Measurements from ENCODE around the gene MIA.
"Not testable (repeated sequence)": the region's sequence is repeated elsewhere in the genome, so short reads cannot be mapped to it uniquely, and the experiment has no call there.

The MIA gene

DNA sequence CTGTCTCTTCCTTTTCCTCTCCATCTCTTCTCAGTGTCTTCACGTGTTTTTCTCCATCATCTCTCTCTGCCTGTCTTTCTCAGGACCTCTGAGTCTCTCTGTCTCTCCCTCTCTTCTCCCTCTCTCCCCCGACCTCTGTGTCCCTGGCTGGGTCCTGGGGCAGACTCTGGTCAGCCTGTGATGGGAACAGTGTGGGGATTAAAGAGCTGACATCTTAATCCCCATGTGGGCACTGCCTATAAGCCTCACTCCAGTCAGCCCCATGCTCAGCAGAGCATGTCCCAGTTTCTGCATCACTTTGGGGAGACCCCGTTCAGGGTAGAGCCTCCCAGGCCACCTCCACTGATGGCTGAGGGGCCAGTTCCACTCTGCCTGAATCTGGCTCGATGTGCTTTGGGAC is 39.9 kb downstream of the MIA start:
- DNase-seq (ENCODE audit: low read depth, low spot score), result no peak
- no peak overlapping the region for H3K27ac ChIP-seq

DNA sequence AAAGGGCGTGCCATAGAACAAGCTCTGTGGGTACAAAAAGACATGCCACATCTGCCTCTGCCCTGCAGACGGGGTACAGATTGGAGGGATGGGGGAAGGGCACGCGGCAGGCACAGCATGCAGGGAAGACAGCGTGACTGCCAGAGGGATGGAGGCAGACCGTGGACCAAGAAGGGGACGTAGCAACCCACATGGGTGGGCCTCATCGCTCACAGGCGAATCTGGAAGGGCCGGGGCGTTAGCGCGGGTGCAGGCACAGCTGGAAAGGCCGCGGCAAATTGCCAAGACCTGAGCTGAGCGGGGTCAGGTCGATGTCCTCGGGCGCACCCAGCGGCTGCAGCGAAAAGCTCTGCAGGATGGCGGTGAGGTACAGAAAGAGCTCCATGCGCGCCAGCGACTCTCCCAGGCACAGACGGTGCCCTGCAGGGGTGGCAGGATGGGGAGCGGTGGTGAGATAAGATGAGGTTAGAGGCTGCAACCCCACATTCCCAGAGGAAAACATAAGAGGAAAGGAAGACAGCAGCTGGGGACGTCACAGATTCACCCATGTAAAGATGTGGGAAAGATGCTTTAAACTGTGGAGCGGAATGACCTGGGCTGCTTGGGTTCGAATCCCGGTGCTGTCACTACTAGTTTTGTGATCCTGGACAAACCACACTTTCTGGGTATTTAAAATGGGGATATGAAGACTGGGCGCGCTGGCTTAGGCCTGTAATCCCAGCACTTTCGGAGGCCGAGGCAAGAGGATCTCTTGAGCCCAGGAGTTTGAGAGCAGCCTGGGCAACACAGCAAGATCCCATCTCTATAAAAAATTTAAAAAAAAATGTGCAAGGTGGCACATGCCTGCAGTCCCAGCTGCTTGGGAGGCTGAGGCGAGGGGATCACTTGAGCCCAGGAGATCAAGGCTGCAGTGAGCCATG is 43.4 kb downstream of the MIA start:
- not testable (repeated sequence) for DNase-seq (ENCODE audit: low read depth, low spot score); H3K27ac ChIP-seq

DNA sequence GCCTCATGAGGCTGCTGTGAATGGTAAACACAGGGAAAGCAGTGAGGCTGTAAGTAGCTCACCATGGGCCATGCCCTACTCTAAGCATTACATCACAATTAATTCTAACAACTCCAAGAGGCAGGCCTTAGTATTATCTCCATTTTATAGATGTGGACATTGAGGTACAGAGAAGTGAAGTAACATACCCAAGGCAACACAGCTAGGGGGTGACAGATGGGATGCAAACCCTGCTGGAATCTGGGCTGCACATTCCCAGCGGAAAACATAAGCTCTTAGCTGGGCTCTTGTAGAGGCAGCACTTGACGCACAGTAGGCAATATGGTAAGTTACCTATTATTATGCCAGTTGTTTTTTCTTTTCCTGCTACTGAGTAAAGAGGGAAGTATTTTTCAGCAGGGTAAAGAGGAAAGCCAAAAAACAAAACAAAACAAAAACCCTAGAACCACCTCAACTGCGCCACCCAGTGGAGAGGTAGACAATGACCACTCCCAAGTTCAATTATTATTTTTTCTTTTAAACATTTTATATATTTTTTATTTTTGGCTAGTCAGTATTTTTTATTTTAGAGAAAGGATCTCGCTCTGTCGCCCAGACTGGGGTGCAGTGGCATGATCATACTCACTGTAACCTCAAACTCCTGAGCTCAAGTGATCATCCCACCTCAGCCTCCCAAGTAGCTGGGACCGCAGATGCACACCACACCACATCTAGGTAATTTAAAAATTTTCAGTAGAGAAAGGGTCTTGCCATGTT is 44.3 kb downstream of the MIA start:
- not testable (repeated sequence) for H3K27ac ChIP-seq; DNase-seq (ENCODE audit: low read depth, low spot score)

DNA sequence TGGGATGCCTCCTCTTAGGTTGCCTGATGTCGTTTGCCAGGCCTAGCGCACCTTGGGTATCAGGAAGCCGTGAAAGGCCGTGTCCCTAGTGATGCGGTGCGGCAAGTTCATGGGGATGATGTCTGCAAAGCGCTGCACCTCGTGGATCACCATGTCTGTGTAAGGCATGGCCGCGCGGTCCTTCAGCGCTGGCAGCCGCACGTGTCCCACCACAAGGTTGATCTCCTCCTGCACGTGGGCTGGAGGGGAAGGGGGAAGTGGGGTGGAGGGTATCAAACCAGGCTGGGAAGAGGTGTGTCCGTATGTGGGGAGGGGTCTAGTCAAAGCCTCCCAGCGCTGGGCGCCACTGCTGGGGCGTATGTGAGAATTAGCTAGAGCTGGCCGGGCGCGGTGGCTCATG is 46.8 kb downstream of the MIA start:
- H3K27ac ChIP-seq, result no peak overlapping the region
- DNase-seq (ENCODE audit: low read depth, low spot score), result no peak

DNA sequence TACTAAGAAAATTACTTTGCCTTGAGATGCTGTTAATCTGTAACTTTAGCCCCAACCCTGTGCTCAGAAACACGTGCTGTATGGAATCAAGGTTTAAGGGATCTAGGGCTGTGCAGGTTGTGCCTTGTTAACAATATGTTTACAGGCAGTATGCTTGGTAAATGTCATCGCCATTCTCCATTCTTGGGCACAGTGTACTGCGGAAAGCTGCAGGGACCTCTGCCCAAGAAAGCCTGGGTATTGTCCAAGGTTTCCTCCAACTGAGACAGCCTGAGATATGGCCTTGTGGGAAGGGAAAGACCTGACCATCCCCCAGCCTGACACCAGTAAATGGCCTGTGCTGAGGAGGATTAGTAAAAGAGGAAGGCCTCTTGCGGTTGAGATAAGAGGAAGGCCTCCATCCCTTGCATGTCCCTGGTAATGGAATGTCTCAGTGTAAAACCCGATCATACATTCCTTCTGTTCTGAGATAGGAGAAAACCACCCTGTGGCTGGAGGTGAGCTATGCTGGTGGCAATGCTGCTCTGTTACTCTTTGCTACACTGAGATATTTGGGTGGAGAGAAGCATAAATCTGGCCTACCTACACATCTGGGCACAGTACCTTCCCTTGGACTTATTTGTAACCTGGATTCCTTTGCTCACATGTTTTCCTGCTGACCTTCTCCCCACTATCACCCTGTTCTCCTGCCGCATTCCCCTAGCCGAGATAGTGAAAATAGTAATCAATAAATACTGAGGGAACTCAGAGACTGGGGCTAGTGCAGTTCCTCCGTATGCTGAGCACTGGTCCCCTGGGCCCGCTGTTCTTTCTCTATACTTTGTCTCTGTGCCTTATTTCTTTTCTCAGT is 47.6 kb downstream of the MIA start:
- not testable (repeated sequence) for DNase-seq (ENCODE audit: low read depth, low spot score); H3K27ac ChIP-seq

DNA sequence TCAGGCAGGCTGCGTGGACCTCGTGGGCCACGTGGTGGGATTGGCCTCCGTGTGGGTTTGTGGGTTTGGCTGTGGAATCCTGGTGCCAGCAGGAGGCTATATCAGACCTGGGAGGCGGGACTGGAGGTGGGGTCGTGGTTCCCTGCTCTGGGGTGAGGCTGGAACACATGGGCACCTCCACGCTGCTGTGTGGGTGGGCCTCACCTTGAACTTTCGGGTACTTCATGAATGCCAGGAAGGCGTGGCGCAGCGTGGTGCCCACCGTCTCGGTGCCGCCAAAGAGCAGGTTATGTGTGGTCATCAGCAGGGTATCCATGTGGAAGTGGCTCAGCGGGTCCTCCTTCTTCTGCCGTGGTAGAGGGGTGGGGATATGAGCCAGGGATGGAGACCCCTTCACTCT is 49.6 kb downstream of the MIA start:
- H3K27ac ChIP-seq, result not testable (repeated sequence)

DNA sequence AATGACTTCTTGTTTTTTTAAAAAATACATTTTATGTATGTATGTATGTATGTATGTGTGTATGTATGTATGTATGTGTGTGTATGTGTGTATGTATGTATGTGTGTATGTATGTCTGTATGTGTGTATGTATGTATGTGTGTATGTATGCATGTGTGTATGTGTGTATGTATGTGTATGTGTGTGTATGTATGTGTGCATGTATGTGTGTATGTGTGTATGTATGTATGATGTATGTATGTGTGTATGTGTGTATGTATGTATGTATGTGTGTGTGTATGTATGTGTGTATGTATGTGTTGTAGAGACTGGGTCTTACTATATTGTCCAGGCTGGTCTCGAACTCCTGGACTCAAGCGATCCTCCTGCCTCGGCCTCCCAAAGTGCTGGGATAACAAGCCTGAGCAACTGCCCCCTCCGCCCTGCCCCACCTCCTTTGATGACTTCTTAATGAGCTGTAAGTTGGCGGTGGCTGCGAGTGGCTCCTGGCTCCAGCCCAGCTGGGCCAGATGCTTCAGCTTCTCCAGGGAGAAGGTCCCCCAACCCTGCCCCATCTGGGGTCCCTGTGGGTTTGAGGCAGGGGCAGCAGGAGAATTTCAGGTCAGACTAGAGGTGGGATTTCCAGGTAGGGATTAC is 50.3 kb downstream of the MIA start:
- H3K27ac ChIP-seq; DNase-seq (ENCODE audit: low read depth, low spot score): not testable (repeated sequence)

More for the DNA sequence above, 49.6 kb downstream of the MIA start:
- DNase-seq (ENCODE audit: low read depth, low spot score), result not testable (repeated sequence)

DNA sequence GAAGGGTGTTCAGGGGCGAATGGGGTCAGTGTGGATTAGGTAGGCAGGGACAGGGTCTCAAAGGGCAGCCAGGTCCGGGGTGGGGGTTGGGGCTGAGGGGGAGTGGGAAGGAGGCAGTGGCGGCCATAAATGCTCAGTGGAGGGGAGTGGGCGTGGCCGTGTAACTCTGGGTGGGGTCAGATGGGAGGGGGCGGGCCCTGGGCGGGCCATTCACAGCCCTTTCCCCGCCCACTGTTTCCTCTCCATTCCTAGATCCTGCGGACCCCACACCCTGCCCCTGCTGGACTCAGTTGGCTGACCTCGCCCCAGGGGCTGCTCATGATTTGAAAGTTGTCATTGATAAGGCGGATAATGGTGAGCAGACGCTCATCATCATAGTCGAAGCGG is 51.0 kb downstream of the MIA start:
- H3K27ac ChIP-seq, result not testable (repeated sequence)

DNA sequence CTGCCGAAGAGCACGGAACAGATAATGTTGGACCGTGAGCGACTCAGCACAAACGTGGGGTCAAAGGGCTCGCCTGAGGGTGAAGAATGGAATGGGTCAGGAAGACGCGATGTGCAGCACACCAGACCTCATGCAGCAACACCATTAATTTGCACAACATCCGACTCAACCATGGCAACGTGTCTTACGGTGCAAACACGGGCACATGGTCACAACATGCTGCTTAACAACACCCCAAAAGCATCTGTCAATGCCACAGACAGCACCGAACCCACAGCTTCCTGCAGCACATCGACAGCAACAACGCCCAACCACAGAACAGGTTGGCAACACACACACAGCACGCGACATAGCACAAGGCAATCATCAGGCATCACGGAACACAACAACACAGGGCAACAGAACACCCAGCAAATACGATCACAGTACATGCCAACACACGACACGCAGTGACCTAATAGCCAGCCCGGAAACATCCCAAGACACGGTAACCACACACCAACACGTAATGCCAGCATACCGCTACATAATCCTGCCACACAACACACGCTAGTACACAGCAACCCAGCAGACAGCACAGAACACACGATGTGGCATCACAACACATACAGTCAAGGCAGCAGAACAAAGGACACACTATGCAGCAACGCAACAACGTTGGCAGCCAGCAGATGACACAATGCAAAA is 51.5 kb downstream of the MIA start:
- DNase-seq (ENCODE audit: low read depth, low spot score); H3K27ac ChIP-seq: not testable (repeated sequence)

More for the DNA sequence above, 51.0 kb downstream of the MIA start:
- DNase-seq (ENCODE audit: low read depth, low spot score), result not testable (repeated sequence)

Measured in epithelial cell of prostate (primary cell).